ENCODE data around the gene CPSF4L. TPM values are rescaled to one million over a fixed set of nuclear protein-coding genes. Genes with fewer than 3 reads are reported as not detected.

Gene CPSF4L
- total and polyA plus RNA-seq, 2 of the 13 experiments (the other 11 are each of a cell fraction or from before 2014, with no cell fraction given): 0.73 to 1.6 TPM

DNA sequence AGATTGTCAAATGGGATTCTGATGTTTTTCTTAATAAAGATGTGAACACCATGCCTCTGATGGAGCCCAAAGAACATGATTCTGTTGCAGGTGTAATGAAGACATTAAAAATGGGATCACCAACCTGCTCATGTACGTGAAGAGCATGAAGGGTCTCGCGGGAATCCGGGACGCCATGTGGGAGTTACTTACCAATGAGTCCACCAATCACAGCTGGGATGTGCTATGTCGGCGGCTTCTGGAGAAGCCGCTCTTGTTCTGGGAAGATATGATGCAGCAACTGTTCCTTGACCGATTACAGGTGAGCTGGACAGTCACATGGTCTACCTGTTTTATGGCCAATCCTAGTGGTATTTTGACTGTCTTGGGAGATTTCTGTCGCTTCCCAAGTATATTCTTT lies 61.2 kb downstream of the CPSF4L start:
- ATAC-seq: no peak
- no TSS peak for BruUV-seq (replicated peaks)
- Histone ChIP-seq H3K9me3 (ENCODE audit: low read length) (no peaks in the 10 kb centered on the region), H3K4me3 (replicated peaks in 1 of 3; ENCODE audit: insufficient read depth in 1 of 3, low read depth in 2 of 3, low read length in 3 of 3) (no peak overlapping the region), H3K27me3 (ENCODE audit: control insufficient read depth in 1 of 2, insufficient read depth in 2 of 2, low read length in 2 of 2) (no peaks in the 10 kb centered on the region), H3K4me2 (ENCODE audit: low read depth, low read length) (peak overlapping the region; percentile 43; the same call in 1 of the 2 replicates), H4K20me1 (ENCODE audit: insufficient read depth, low read length) (peaks cover 3% of the 10 kb centered on the region; the same call in 1 of the 2 replicates), H3K4me1 (ENCODE audit: insufficient read depth, low read length) (peaks cover 69% of the 10 kb centered on the region), H2AFZ (ENCODE audit: low read length) (no peak overlapping the region), H3K9ac (ENCODE audit: insufficient read depth, low read depth, low read length) (0 out of 2 replicates have a peak overlapping the region, but pooled peaks have one; percentile 29), H3K27ac (ENCODE audit: extremely low read length, insufficient read depth, low read length) (peak overlapping the region; percentile 76), H3K79me2 (ENCODE audit: insufficient read depth, low read length) (peaks cover 21% of the 10 kb centered on the region), H3K36me3 (replicated peaks in 1 of 2; ENCODE audit: control insufficient read depth in 1 of 2, insufficient read depth in 2 of 2, low read length in 2 of 2) (peaks cover 30 to 68% of the 10 kb centered on the region in 2 experiments)
- intact Hi-C loops (cut with micrococcal nuclease; ENCODE audit: unreplicated experiment): loop anchor here (2.0 to 5.0 kb wide), 4 partner anchors 30 to 608 kb away; partner anchors contain the start of gene CDC42EP4
- CTCF ChIA-PET (ENCODE audit: low intra/inter-chr PET ratio, low total read pairs): interaction anchor here (1.1 kb wide), 1 partner anchor 9 kb away, joined by 3 read pairs; no protein-coding TSS in a partner anchor
- in situ Hi-C loops (cut with HindIII; ENCODE audit: extremely low pct_ligation_motif_present, low pct_unique_long_range_greater_than_20kb): no loop called here
- no peak for FAIRE-seq
- POLR2A ChIA-PET: interaction anchor here (0.9 to 4.4 kb wide), 5 partner anchors 8 to 108 kb away, joined by 3 to 47 read pairs (median 5); partner anchors contain the start of genes COG1 and SLC39A11
- 89% methylated on average over 10 of the region's 10 CpGs for WGBS (ENCODE audit: low lambda C conversion rate)
- DNase-seq (ENCODE audit: low spot score): no peak
- TF ChIP-seq RBFOX2 (IDR thresholded peaks at IDR 0.05; ENCODE audit: low read depth, low read length) (no peak), NFKBIZ (CRISPR knock-in tag; IDR thresholded peaks at IDR 0.05) (0 out of 2 replicates have a peak, but pooled peaks have one; percentile 1), ZEB1 (IDR thresholded peaks at IDR 0.05; ENCODE audit: insufficient replicate concordance, low read depth) (no peak), ZFX (CRISPR knock-in tag; IDR thresholded peaks at IDR 0.05; ENCODE audit: low read depth) (no peak), ZNF333 (CRISPR knock-in tag; IDR thresholded peaks at IDR 0.05; ENCODE audit: borderline replicate concordance) (no peak), IKZF4 (CRISPR knock-in tag; IDR thresholded peaks at IDR 0.05; ENCODE audit: borderline replicate concordance, low read depth, not compliant biosample characterization) (peak; percentile 8), ZFP36L2 (CRISPR knock-in tag; IDR thresholded peaks at IDR 0.05) (no peak), SMAD9 (CRISPR knock-in tag; IDR thresholded peaks at IDR 0.05) (0 out of 2 replicates have a peak, but pooled peaks have one; percentile 2), ZNF496 (CRISPR knock-in tag; IDR thresholded peaks at IDR 0.05; ENCODE audit: insufficient replicate concordance) (no peak), ZNF17 (CRISPR knock-in tag; IDR thresholded peaks at IDR 0.05) (no peak), NCOA2 (CRISPR knock-in tag; IDR thresholded peaks at IDR 0.05) (no peak), MAZ (IDR thresholded peaks at IDR 0.05; ENCODE audit: borderline replicate concordance, low read depth, low read length) (no peak), MAZ (CRISPR knock-in tag; IDR thresholded peaks at IDR 0.05; ENCODE audit: low read depth) (no peak), ZNF331 (CRISPR knock-in tag; IDR thresholded peaks at IDR 0.05) (no peak), JDP2 (CRISPR knock-in tag; IDR thresholded peaks at IDR 0.05; ENCODE audit: borderline replicate concordance) (no peak), ZNF251 (CRISPR knock-in tag; IDR thresholded peaks at IDR 0.05) (no peak), RARG (CRISPR knock-in tag; IDR thresholded peaks at IDR 0.05; ENCODE audit: low read depth) (no peak), ZZZ3 (CRISPR knock-in tag; IDR thresholded peaks at IDR 0.05; ENCODE audit: borderline replicate concordance) (no peak), KDM3A (CRISPR knock-in tag; IDR thresholded peaks at IDR 0.05; ENCODE audit: low read depth) (no peak)
- TF ChIP-seq, protein P1, sequence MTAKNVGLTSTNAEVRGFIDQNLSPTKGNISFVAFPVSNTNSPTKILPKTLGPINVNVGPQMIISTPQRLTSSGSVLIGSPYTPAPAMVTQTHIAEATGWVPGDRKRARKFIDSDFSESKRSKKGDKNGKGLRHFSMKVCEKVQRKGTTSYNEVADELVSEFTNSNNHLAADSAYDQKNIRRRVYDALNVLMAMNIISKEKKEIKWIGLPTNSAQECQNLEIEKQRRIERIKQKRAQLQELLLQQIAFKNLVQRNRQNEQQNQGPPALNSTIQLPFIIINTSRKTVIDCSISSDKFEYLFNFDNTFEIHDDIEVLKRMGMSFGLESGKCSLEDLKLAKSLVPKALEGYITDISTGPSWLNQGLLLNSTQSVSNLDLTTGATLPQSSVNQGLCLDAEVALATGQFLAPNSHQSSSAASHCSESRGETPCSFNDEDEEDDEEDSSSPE (CRISPR knock-in tag; IDR thresholded peaks at IDR 0.05): no peak
- TF ChIP-seq, protein P2, sequence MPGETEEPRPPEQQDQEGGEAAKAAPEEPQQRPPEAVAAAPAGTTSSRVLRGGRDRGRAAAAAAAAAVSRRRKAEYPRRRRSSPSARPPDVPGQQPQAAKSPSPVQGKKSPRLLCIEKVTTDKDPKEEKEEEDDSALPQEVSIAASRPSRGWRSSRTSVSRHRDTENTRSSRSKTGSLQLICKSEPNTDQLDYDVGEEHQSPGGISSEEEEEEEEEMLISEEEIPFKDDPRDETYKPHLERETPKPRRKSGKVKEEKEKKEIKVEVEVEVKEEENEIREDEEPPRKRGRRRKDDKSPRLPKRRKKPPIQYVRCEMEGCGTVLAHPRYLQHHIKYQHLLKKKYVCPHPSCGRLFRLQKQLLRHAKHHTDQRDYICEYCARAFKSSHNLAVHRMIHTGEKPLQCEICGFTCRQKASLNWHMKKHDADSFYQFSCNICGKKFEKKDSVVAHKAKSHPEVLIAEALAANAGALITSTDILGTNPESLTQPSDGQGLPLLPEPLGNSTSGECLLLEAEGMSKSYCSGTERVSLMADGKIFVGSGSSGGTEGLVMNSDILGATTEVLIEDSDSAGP (CRISPR knock-in tag; IDR thresholded peaks at IDR 0.05; ENCODE audit: borderline replicate concordance): no peak
- TF ChIP-seq, protein P3, sequence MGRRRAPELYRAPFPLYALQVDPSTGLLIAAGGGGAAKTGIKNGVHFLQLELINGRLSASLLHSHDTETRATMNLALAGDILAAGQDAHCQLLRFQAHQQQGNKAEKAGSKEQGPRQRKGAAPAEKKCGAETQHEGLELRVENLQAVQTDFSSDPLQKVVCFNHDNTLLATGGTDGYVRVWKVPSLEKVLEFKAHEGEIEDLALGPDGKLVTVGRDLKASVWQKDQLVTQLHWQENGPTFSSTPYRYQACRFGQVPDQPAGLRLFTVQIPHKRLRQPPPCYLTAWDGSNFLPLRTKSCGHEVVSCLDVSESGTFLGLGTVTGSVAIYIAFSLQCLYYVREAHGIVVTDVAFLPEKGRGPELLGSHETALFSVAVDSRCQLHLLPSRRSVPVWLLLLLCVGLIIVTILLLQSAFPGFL (CRISPR knock-in tag; IDR thresholded peaks at IDR 0.05): no peak

Measured in HepG2 (cell line).